Measurements from ENCODE around the gene PRDX5. TPM values are rescaled to one million over a fixed set of nuclear protein-coding genes. Genes with fewer than 3 reads are reported as not detected.

The PRDX5 gene
- total RNA-seq, 1 donor = 257 TPM

- DNase-seq (ENCODE audit: low read depth) = no peak
- TF ChIP-seq CTCF (IDR thresholded peaks at IDR 0.05; ENCODE audit: insufficient read depth, low read length) = peak; percentile 42
Observed at GRCh38 chr11:64343767-64344559, 26.0 kb downstream of the PRDX5 start.

GRCh38 chr11:64344787-64345186 is 26.9 kb downstream of the PRDX5 start:
- TF ChIP-seq CTCF (IDR thresholded peaks at IDR 0.05; ENCODE audit: insufficient read depth, low read length) = no peak
- no peak for DNase-seq (ENCODE audit: low read depth)
- H3K4me3 ChIP-seq (ENCODE audit: low read depth, low read length) = no peak overlapping the region

More at GRCh38 chr11:64343767-64344559, 26.0 kb downstream of the PRDX5 start:
- H3K4me3 ChIP-seq (ENCODE audit: low read depth, low read length) = no peak overlapping the region

GRCh38 chr11:64347193-64347867 is 29.4 kb downstream of the PRDX5 start:
- no peak for DNase-seq (ENCODE audit: low read depth)
- H3K4me3 ChIP-seq (ENCODE audit: low read depth, low read length) = no peak overlapping the region
- TF ChIP-seq CTCF (IDR thresholded peaks at IDR 0.05; ENCODE audit: insufficient read depth, low read length) = no peak

GRCh38 chr11:64348383-64349024 is 30.6 kb downstream of the PRDX5 start:
- DNase-seq (ENCODE audit: low read depth) = peak; percentile 82

GRCh38 chr11:64349025-64349387 is 31.1 kb downstream of the PRDX5 start:
- TF ChIP-seq CTCF (IDR thresholded peaks at IDR 0.05; ENCODE audit: insufficient read depth, low read length) = no peak
- H3K4me3 ChIP-seq (ENCODE audit: low read depth, low read length) = no peak overlapping the region
- DNase-seq (ENCODE audit: low read depth) = no peak

More at GRCh38 chr11:64348383-64349024, 30.6 kb downstream of the PRDX5 start:
- H3K4me3 ChIP-seq (ENCODE audit: low read depth, low read length) = no peak overlapping the region
- TF ChIP-seq CTCF (IDR thresholded peaks at IDR 0.05; ENCODE audit: insufficient read depth, low read length) = no peak

- no peak for TF ChIP-seq CTCF (IDR thresholded peaks at IDR 0.05; ENCODE audit: insufficient read depth, low read length)
- DNase-seq (ENCODE audit: low read depth) = no peak
Observed at GRCh38 chr11:64349404-64349803, 31.5 kb downstream of the PRDX5 start.

More at GRCh38 chr11:64349404-64349803, 31.5 kb downstream of the PRDX5 start:
- no peak overlapping the region for H3K4me3 ChIP-seq (ENCODE audit: low read depth, low read length)

Measured in fibroblast of the aortic adventitia (primary cell).